SK-N-SH (cell line): ENCODE data around the gene CHAC2. TPM values are rescaled to one million over a fixed set of nuclear protein-coding genes. Genes with fewer than 3 reads are reported as not detected.

Experiments used
- CTCF ChIA-PET: fragments of 300-600, 350-600 bp; formaldehyde crosslinking; extraction: SDS; loops from one replicate; lab custom pipeline; 2021; lab: Yijun Ruan, JAX
- POLR2A ChIA-PET: fragments of 350-600 bp; sonication (Branson Sonifier 250); formaldehyde crosslinking; extraction: SDS; loops from one replicate; lab custom pipeline; 2020; ENCODE audit warnings: antibody characterized with exemption, inconsistent platforms; lab: Yijun Ruan, JAX
- DNase-seq: peaks from one replicate; pipeline ENCODE4 v3.0.0; 2012
- H2AFZ ChIP-seq: fragments of 200-600 bp; sonication (generic); 2 replicates; pipeline ENCODE4 v1.8.1; 2016; ENCODE audit warnings: antibody characterized with exemption, mild to moderate bottlenecking, low read depth
- H3F3A ChIP-seq: fragments of 200-600 bp; sonication (generic); replicated peaks from 2 replicates; pipeline ENCODE3; 2016; ENCODE audit warnings: antibody characterized with exemption, mild to moderate bottlenecking; ENCODE audit not compliant: insufficient read depth
- H3K27ac ChIP-seq, 2 experiments: fragments of 200-500 bp in 1 of 2; fragments of 200-600 bp in 1 of 2; sonication (Bioruptor generic) in 1 of 2; sonication (generic), shearing (Covaris generic) in 1 of 2; 2 replicates each; pipeline versions ENCODE4 v1.5.1 to v1.6.1; 2014 to 2016; ENCODE audit warnings: low read depth in 2 of 2, inconsistent platforms in 1 of 2, low read length in 1 of 2, mild to moderate bottlenecking in 1 of 2, mixed read lengths in 1 of 2
- H3K27me3 ChIP-seq: fragments of 200-600 bp; sonication (generic), shearing (Covaris generic); 2 replicates; pipeline ENCODE4 v1.6.1; 2016; ENCODE audit warnings: mixed run types; ENCODE audit not compliant: insufficient read depth
- H3K36me3 ChIP-seq, 2 experiments: fragments of 200-500 bp in 1 of 2; fragments of 200-600 bp in 1 of 2; sonication (Bioruptor generic) in 1 of 2; sonication (generic) in 1 of 2; replicated peaks in 1 of 2; 2 replicates each; pipeline versions ENCODE3 to v1.5.1; 2014 to 2016; ENCODE audit warnings: low read length in 1 of 2, mild to moderate bottlenecking in 1 of 2; ENCODE audit not compliant: insufficient read depth in 2 of 2, control insufficient read depth in 1 of 2
- H3K4me1 ChIP-seq, 2 experiments: fragments of 200-500 bp in 1 of 2; fragments of 200-600 bp in 1 of 2; sonication (Bioruptor generic) in 1 of 2; sonication (generic), shearing (Covaris generic) in 1 of 2; 2 replicates each; pipeline versions ENCODE4 v1.5.1 to v1.6.1; 2014 to 2016; ENCODE audit warnings: low read depth in 1 of 2, low read length in 1 of 2, mixed run types in 1 of 2; ENCODE audit not compliant: insufficient read depth in 2 of 2, control insufficient read depth in 1 of 2
- H3K4me2 ChIP-seq: fragments of 200-600 bp; sonication (generic), shearing (Covaris generic); 2 replicates; pipeline ENCODE4 v1.6.1; 2017; ENCODE audit warnings: mixed run types
- H3K4me3 ChIP-seq, 2 experiments: fragments of 200-500 bp in 1 of 2; fragments of 200-600 bp in 1 of 2; sonication (Bioruptor generic) in 1 of 2; sonication (generic), shearing (Covaris generic) in 1 of 2; 2 replicates each; pipeline versions ENCODE4 v1.5.1 to v1.8.1; 2014 to 2016; ENCODE audit warnings: low read depth in 2 of 2, inconsistent platforms in 1 of 2, low read length in 1 of 2, mild to moderate bottlenecking in 1 of 2, mixed read lengths in 1 of 2, moderate library complexity in 1 of 2
- H3K79me2 ChIP-seq: fragments of 200-600 bp; sonication (generic); 2 replicates; pipeline ENCODE4 v1.8.1; 2017; ENCODE audit warnings: mild to moderate bottlenecking; ENCODE audit not compliant: insufficient read depth
- H3K9ac ChIP-seq: fragments of 200-600 bp; sonication (generic); 2 replicates; pipeline ENCODE4 v1.6.1; 2017; ENCODE audit warnings: mixed run types
- H3K9me2 ChIP-seq: fragments of 200-600 bp; sonication (generic); 2 replicates; pipeline ENCODE4 v1.6.1; 2017; ENCODE audit warnings: mixed run types
- H3K9me3 ChIP-seq: fragments of 200-600 bp; sonication (generic); 2 replicates; pipeline ENCODE4 v1.6.1; 2017; ENCODE audit warnings: mixed run types, mild to moderate bottlenecking, moderate library complexity
- H4K20me1 ChIP-seq: fragments of 200-600 bp; sonication (generic); 2 replicates; pipeline ENCODE4 v1.6.1; 2017; ENCODE audit warnings: mild to moderate bottlenecking, mixed run types; ENCODE audit not compliant: insufficient read depth
- EZH2phosphoT487 ChIP-seq: fragments of 200-600 bp; sonication (generic); IDR thresholded peaks from 2 replicates; pipeline ENCODE4 v1.6.1; 2017; ENCODE audit warnings: low read depth, mixed run types, mild to moderate bottlenecking, antibody characterized with exemption, moderate library complexity, borderline replicate concordance
- FOXJ3 ChIP-seq: sonication (generic); formaldehyde crosslinking; IDR thresholded peaks from 2 replicates; pipeline ENCODE4 v1.5.1; 2020; ENCODE audit warnings: mild to moderate bottlenecking, missing genetic modification reagents
- GABPA ChIP-seq: IDR thresholded peaks from 2 replicates; pipeline ENCODE4 v1.4.0; 2012; ENCODE audit warnings: low read depth, mild to moderate bottlenecking
- GATA2 ChIP-seq: sonication (generic); formaldehyde crosslinking; IDR thresholded peaks from 2 replicates; pipeline ENCODE4 v1.5.0; 2020; ENCODE audit warnings: mild to moderate bottlenecking, missing genetic modification reagents
- IRF3 ChIP-seq: fragments of 150-350 bp; IDR thresholded peaks from 2 replicates; pipeline ENCODE4 v1.6.1; 2016; ENCODE audit warnings: mild to moderate bottlenecking, low read depth, low read length
- JUND ChIP-seq: IDR thresholded peaks from 2 replicates; pipeline ENCODE4 v1.4.0; 2012
- MAX ChIP-seq: IDR thresholded peaks from 2 replicates; pipeline ENCODE4 v1.4.0; 2012; ENCODE audit warnings: low read depth
- MXI1 ChIP-seq: IDR thresholded peaks from 2 replicates; pipeline ENCODE4 v1.6.1; 2012; ENCODE audit warnings: mild to moderate bottlenecking, low read depth, low read length, improper control_type of control experiment
- NFIC ChIP-seq: IDR thresholded peaks from 2 replicates; pipeline ENCODE4 v1.4.0; 2012; ENCODE audit warnings: borderline replicate concordance
- NRF1 ChIP-seq: IDR thresholded peaks from 2 replicates; pipeline ENCODE4 v1.6.1; 2012; ENCODE audit warnings: low read depth, mild to moderate bottlenecking, low read length
- PBX3 ChIP-seq: IDR thresholded peaks from 2 replicates; pipeline ENCODE4; 2012
- REST ChIP-seq: IDR thresholded peaks from 2 replicates; pipeline ENCODE4 v1.6.1; 2012; ENCODE audit warnings: mild to moderate bottlenecking, low read depth, low read length, moderate library complexity
- RFX5 ChIP-seq: IDR thresholded peaks from 2 replicates; pipeline ENCODE4 v1.6.1; 2012; ENCODE audit warnings: mild to moderate bottlenecking, improper control_type of control experiment, low read length
- RXRA ChIP-seq: IDR thresholded peaks from 2 replicates; pipeline ENCODE4 v1.4.0; 2012; ENCODE audit warnings: low read depth, mild to moderate bottlenecking, borderline replicate concordance
- SIN3A ChIP-seq: IDR thresholded peaks from 2 replicates; pipeline ENCODE4 v1.6.1; 2012; ENCODE audit warnings: low read depth, mild to moderate bottlenecking, low read length, moderate library complexity, borderline replicate concordance
- SMC3 ChIP-seq: IDR thresholded peaks from 2 replicates; pipeline ENCODE4 v1.6.1; 2012; ENCODE audit warnings: low read depth, low read length, improper control_type of control experiment
- TAF1 ChIP-seq: IDR thresholded peaks from 2 replicates; pipeline ENCODE4 v1.6.1; 2012; ENCODE audit warnings: low read depth, mild to moderate bottlenecking, low read length, moderate library complexity, borderline replicate concordance
- TCF12 ChIP-seq: IDR thresholded peaks from 2 replicates; pipeline ENCODE4 v1.4.0; 2012
- TEAD4 ChIP-seq: IDR thresholded peaks from 2 replicates; pipeline ENCODE4 v1.4.0; 2012; ENCODE audit warnings: mild to moderate bottlenecking, borderline replicate concordance; ENCODE audit not compliant: insufficient read depth
- USF1 ChIP-seq: IDR thresholded peaks from 2 replicates; pipeline ENCODE4 v1.4.0; 2012; ENCODE audit warnings: low read depth, borderline replicate concordance
- YY1 ChIP-seq: IDR thresholded peaks from 2 replicates; pipeline ENCODE4 v1.4.0; 2012; ENCODE audit warnings: low read depth, mild to moderate bottlenecking
- WGBS: methylation state at CpG from one replicate; pipeline ENCODE4 v1.1.6; 2017; ENCODE audit warnings: low lambda C conversion rate; 5-methylcytosine and 5-hydroxymethylcytosine counted together
- polyA plus RNA-seq, 3 experiments: library from polyadenylated mRNA; depleted of rRNA; stranded (reverse); fragments of >200 nt; gene quantifications; 2 replicates each; pipeline ENCODE4 v1.2.3, GENCODE V29; 2012

Gene CHAC2
- polyA plus RNA-seq, 1 of the 3 experiments (the other 2 are of a cell fraction) = 2.1 TPM

GRCh38 chr2:53820711-53821110 is 53.1 kb downstream of the CHAC2 start:
- H3K27ac ChIP-seq = no peak overlapping the region
- no peaks in the 10 kb centered on the region for H3K9me3 ChIP-seq
- no peaks in the 10 kb centered on the region for H3K79me2 ChIP-seq
- no peaks in the 10 kb centered on the region for H3K27me3 ChIP-seq
- peaks cover 31 to 40% of the 10 kb centered on the region in 2 experiments for H3K36me3 ChIP-seq
- ChIA-PET POLR2A (no interaction called here), CTCF (interaction anchor here (1.7 kb wide), 1 partner anchor 24 kb away, joined by 3 read pairs; no protein-coding TSS in a partner anchor)
- no peak overlapping the region for H3K4me2 ChIP-seq
- H2AFZ ChIP-seq = no peak overlapping the region
- no peaks in the 10 kb centered on the region for H3K9me2 ChIP-seq
- 92% methylated on average over 4 of the region's 4 CpGs for WGBS
- no peaks in the 10 kb centered on the region for H4K20me1 ChIP-seq
- H3K4me3 ChIP-seq = no peak overlapping the region
- H3F3A ChIP-seq = no peaks in the 10 kb centered on the region
- no peaks in the 10 kb centered on the region for H3K4me1 ChIP-seq
- no peak overlapping the region for H3K9ac ChIP-seq
- no peak for DNase-seq
- TF ChIP-seq TEAD4 (no peak), PBX3 (no peak)

GRCh38 chr2:53821810-53822209 is 54.2 kb downstream of the CHAC2 start:
- H3K9me3 ChIP-seq = no peaks in the 10 kb centered on the region

More at GRCh38 chr2:53821810-53822209, 54.2 kb downstream of the CHAC2 start:
- H3K36me3 ChIP-seq = peaks cover 26 to 33% of the 10 kb centered on the region in 2 experiments
- no peaks in the 10 kb centered on the region for H3F3A ChIP-seq
- no peaks in the 10 kb centered on the region for H3K27me3 ChIP-seq
- TF ChIP-seq GABPA (no peak), TAF1 (no peak), GATA2 (CRISPR knock-in tag) (no peak), NFIC (no peak), YY1 (no peak), MXI1 (no peak), IRF3 (no peak), RFX5 (no peak), USF1 (no peak), RXRA (no peak), SMC3 (no peak), MAX (no peak), SIN3A (no peak), NRF1 (no peak), JUND (no peak), TCF12 (no peak), PBX3 (no peak), REST (no peak), FOXJ3 (CRISPR knock-in tag) (no peak), EZH2phosphoT487 (no peak)
- TF ChIP-seq, all 33 proteins: peak for 0
- Histone ChIP-seq H4K20me1 (no peaks in the 10 kb centered on the region), H3K9me2 (no peaks in the 10 kb centered on the region), H3K9ac (no peak overlapping the region), H3K4me1 (no peaks in the 10 kb centered on the region), H3K27ac (no peak overlapping the region), H3K4me2 (no peak overlapping the region), H3K4me3 (no peak overlapping the region), H3K79me2 (no peaks in the 10 kb centered on the region), H2AFZ (no peak overlapping the region)
- ChIA-PET CTCF (interaction anchor here (1.1 kb wide), 1 partner anchor 8 kb away, joined by 6 read pairs; no protein-coding TSS in a partner anchor), POLR2A (no interaction called here)
- DNase-seq = no peak
- 90% methylated on average over 6 of the region's 6 CpGs for WGBS
